ENCODE data around the gene ABHD17A.
A peak's percentile ranks its signal among the peaks of the same experiment; 100 is the strongest.

The ABHD17A gene

GRCh38 chr19:1828279-1829238, 56.7 kb downstream of the ABHD17A start:
- no peak overlapping the region for H3K27ac ChIP-seq (ENCODE audit: low read depth, low read length)
- H3K27me3 ChIP-seq (ENCODE audit: insufficient read depth, low read length) = no peaks in the 10 kb centered on the region
- H3K9ac ChIP-seq (ENCODE audit: low read depth, low read length) = no peak overlapping the region
- no peaks in the 10 kb centered on the region for H3K9me3 ChIP-seq (ENCODE audit: insufficient read depth, low read depth, low read length)
- 95% methylated on average over 57 of the region's 57 CpGs for WGBS
- peaks cover 22% of the 10 kb centered on the region for H3K36me3 ChIP-seq (ENCODE audit: insufficient read depth, low read length)
- peaks cover 9% of the 10 kb centered on the region; the same call in 1 of the 2 replicates for H3K4me1 ChIP-seq (ENCODE audit: insufficient read depth, low read length)
- H3K4me3 ChIP-seq (ENCODE audit: low read length) = no peak overlapping the region

- Histone ChIP-seq H3K27me3 (ENCODE audit: insufficient read depth, low read length) (no peaks in the 10 kb centered on the region), H3K9ac (ENCODE audit: low read depth, low read length) (peak overlapping the region; percentile 50; the same call in 1 of the 2 replicates), H3K36me3 (ENCODE audit: insufficient read depth, low read length) (peaks cover 30% of the 10 kb centered on the region), H3K4me3 (ENCODE audit: low read length) (no peak overlapping the region), H3K4me1 (ENCODE audit: insufficient read depth, low read length) (peaks cover 9% of the 10 kb centered on the region; the same call in 1 of the 2 replicates), H3K9me3 (ENCODE audit: insufficient read depth, low read depth, low read length) (no peaks in the 10 kb centered on the region), H3K27ac (ENCODE audit: low read depth, low read length) (peak overlapping the region; percentile 70)
- 91% methylated on average over 41 of the region's 41 CpGs for WGBS
Observed at GRCh38 chr19:1827566-1828278, 57.6 kb downstream of the ABHD17A start.
